Tracheal epithelial cell (primary cell): ENCODE results near the gene CHPF2. TPM values are rescaled to one million over a fixed set of nuclear protein-coding genes. Genes with fewer than 3 reads are reported as not detected.

Source experiments
- total RNA-seq: library from RNA; depleted of rRNA; stranded (reverse); fragments of >200 nt; gene quantifications from 2 replicates; pipeline ENCODE4 v1.2.1, GENCODE V29; 2014

The CHPF2 gene, protein sequence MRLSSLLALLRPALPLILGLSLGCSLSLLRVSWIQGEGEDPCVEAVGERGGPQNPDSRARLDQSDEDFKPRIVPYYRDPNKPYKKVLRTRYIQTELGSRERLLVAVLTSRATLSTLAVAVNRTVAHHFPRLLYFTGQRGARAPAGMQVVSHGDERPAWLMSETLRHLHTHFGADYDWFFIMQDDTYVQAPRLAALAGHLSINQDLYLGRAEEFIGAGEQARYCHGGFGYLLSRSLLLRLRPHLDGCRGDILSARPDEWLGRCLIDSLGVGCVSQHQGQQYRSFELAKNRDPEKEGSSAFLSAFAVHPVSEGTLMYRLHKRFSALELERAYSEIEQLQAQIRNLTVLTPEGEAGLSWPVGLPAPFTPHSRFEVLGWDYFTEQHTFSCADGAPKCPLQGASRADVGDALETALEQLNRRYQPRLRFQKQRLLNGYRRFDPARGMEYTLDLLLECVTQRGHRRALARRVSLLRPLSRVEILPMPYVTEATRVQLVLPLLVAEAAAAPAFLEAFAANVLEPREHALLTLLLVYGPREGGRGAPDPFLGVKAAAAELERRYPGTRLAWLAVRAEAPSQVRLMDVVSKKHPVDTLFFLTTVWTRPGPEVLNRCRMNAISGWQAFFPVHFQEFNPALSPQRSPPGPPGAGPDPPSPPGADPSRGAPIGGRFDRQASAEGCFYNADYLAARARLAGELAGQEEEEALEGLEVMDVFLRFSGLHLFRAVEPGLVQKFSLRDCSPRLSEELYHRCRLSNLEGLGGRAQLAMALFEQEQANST
- 32.8 and 47.0 TPM in 2 replicates for total RNA-seq

DNA sequence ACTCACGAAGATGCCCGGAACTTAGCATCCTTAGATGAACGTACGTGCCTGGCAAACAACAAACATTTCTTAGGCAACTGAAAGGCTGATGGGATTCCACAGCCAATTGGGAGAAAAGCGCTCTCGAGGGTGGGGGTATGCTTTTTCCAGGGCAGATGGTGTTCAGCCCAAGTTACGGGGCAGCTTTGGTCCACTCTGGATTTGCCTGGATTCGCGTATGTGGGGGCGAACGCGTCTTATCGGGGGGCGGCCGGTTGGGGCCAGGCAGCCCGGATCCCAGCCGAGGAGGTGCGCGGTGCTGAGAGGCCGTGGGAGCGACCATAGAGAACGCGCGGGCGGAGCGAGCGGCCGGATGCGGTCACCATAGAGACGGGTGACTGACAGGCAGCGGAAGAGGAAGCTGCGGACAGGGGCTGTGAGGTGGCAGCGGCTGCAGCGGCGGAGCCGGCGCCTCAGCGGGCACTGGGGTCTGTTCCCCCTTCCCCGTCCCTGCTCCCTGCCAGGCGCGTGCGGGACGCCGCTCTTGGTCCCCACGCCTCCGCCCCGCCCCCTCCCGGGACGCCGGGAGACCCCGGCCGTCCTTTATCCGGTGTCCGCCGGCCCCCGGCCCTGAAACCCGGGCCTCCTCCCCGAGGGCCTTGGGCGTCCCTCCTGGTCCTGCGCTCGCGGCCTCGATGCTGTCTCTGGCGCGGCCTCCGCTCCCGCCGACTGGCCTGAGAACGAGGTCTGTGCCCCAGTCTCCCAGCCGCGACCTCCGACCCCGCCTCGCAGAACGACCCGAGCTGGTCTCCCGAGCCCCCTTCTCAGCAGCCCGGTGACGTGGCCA lies at the start of gene CHPF2:
TSS of gene CHPF2 (plus strand) at position 393 of the 826 bp plus-strand sequence. CDS start 1,529 bp downstream, outside the sequence.

DNA sequence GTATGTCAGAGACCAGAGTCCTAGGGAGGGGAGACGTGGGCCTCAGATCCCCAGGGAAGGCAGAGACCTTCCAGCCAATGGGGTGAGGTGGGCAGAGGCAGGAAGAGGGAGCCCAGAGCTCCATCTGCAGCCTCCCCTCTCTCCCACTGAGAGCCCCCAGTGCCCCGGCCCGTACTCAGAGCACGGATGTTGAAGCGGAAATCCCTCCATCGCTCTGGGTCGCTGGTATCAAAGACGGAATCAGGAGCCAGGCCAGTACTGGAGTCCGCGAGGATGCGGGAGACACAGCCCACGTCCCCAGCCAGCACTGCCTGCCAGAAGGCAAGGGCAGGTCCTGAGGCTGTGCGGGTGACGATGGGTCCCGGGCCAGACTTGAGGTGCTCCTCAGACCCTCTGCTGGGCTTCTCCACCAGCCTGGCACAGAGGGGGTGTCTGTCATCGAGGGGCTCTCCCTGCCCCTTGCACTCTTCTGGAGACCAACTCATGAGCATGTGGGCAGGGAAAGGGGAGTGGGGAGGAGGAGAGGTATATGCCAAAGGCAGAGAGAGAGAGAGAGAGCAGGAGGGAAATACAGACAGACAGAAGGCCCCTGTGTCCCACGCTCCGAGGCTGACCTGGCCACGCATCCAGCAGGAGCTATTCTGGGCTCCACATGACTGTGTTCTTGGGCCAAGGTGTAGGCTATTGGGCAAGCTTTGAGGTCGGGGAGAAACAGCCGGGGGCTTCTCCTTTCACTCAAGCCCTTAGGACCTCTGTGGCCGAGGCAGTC lies 45.5 kb upstream of the CHPF2 start, which contains the start of gene ASB10:
TSS of gene ASB10 (minus strand) at position 611 of the 769 bp plus-strand sequence. CDS start at position 491, 120 bp downstream.

GRCh38 chr7:151210087-151210854 lies 22.0 kb upstream of the CHPF2 start, which contains the start of gene H2BK1:
TSS of gene H2BK1 (minus strand) at chr7:151210488. CDS start at chr7:151210318, 170 bp downstream.

DNA sequence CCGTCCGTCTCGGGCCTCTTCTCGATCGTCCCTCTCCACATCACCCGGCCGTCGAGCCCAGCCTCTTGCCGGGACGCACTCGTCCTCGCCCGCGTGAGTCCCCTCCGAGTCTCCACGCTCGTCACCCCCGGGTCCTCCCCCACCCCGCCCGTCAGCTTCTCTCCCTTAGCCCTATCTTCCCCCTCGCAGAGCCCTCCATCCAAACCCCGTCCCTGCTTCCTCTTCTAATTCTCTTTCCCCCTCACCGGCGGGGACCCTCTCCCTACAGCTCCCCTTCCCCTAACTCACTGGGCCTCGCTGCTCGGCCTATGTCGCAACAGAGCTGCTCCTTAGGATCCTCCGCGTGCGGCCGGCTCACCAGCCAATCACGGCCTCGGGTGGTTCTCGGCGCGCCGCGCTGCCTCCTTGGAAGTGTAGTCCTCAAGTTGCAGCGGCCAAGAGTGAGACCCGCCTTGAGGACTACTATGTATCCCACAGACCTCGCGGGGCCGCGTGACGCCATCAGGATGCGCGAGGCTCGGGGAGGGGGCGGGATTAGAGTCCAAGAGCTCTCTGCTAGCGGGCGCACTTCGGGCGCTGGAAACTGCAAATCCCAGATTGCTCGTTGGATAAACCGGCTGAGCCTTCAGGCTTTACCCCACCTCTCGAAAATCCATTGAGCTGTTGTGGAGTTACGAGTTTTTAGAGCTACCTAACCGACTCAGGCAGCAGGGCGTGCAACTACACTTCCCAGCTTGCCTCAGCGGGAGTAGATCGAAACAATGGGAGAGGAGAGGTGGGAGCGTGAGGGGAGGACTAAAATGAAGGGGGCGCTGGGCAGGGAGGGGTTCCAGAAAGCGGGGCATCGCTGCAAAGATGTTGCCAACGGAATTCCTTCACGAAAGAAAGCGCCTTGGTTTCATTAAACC lies 5.2 kb upstream of the CHPF2 start, which contains the start of gene ABCF2:
TSS of gene ABCF2 (minus strand) at position 331 of the 908 bp plus-strand sequence. CDS start 747 bp downstream, outside the sequence.

DNA sequence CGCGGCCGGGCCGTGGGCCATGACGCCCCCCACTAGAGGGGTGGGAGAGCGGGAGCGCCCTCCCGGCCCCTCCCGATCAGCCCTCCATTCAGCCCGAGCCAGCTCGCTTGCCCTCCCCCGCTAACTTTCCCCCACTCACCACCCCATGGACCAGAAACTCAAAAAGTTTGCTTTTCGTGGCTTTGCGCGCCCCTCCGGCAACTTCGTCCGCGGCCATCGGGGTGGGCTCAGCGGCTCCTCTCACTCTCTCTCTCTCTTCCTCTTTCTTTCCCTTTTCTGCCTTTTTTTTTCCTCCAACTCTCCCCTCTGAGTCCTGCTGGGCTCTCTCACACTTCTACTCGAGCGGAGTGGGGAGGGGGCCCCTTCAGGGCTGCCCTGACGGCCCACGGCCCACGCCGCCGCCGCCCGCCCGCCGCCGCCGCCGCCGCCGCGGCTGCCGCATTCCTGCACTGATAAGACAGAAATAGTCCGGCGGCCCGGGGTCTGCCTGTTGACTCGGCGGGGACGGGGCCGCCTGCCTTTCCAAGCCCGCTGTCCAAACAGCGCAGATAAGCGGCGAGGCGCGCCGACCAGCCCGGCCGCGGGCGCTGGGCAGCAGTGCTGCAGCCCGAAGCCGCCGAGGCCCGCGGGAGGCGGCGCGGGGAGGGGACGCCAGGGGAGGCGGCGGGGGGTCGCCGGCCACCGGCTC lies 16.2 kb downstream of the CHPF2 start, which contains the start of gene SMARCD3:
TSS of gene SMARCD3 (minus strand) at position 349 of the 688 bp plus-strand sequence. CDS start at position 217, 132 bp downstream.

Other genes with a start within 250 kb of the CHPF2 start
- gene NOS3, start 241.5 kb upstream of the CHPF2 start, total RNA-seq, result 0.64 TPM in 1 of 2 replicates, not detected in the other
- gene ATG9B, start 208.0 kb upstream of the CHPF2 start, total RNA-seq, result 0.24 TPM in 1 of 2 replicates, not detected in the other
- 13.9 and 14.9 TPM in 2 replicates for gene ABCB8, start 204.0 kb upstream of the CHPF2 start, total RNA-seq
- gene ASIC3, start 184.0 kb upstream of the CHPF2 start, total RNA-seq, result 0.21 TPM in 1 of 2 replicates, not detected in the other
- gene CDK5, start 174.6 kb upstream of the CHPF2 start, total RNA-seq, result 14.1 and 18.1 TPM in 2 replicates
- 27.5 and 48.2 TPM in 2 replicates for gene SLC4A2, start 172.9 kb upstream of the CHPF2 start, total RNA-seq
- 71.0 and 78.1 TPM in 2 replicates for gene FASTK, start 151.7 kb upstream of the CHPF2 start, total RNA-seq
- 26.9 and 27.2 TPM in 2 replicates for gene TMUB1, start 149.0 kb upstream of the CHPF2 start, total RNA-seq
- gene AGAP3, start 146.0 kb upstream of the CHPF2 start, total RNA-seq, result 99.0 and 106 TPM in 2 replicates
- 0.24 TPM in 1 of 2 replicates, not detected in the other for gene GBX1, start 64.8 kb upstream of the CHPF2 start, total RNA-seq
- not detected in 2 replicates for gene ASB10, start 45.2 kb upstream of the CHPF2 start, total RNA-seq
- gene H2BK1, start 22.0 kb upstream of the CHPF2 start, total RNA-seq, result not detected in 2 replicates
- gene ABCF2, start 5.3 kb upstream of the CHPF2 start, total RNA-seq, result 70.1 and 85.5 TPM in 2 replicates
- 6.8 and 13.0 TPM in 2 replicates for gene SMARCD3, start 16.2 kb downstream of the CHPF2 start, total RNA-seq
- 31.6 and 43.1 TPM in 2 replicates for gene NUB1, start 109.3 kb downstream of the CHPF2 start, total RNA-seq
- gene WDR86, start 177.6 kb downstream of the CHPF2 start, total RNA-seq, result 0.24 and 1.3 TPM in 2 replicates
- gene CRYGN, start 207.7 kb downstream of the CHPF2 start, total RNA-seq, result not detected in 2 replicates